HCT116 (cell line): ENCODE results near the gene CYBB. TPM values are rescaled to one million over a fixed set of nuclear protein-coding genes. Genes with fewer than 3 reads are reported as not detected.

Experiments
- ATAC-seq: fragments of 200-7000 bp; cut with Tn5 transposase; 2 replicates; pipeline ENCODE4 v1.9.1; 2020; ENCODE audit warnings: mild to moderate bottlenecking, moderate library complexity
- BruUV-seq: library from RNA; stranded (reverse); fragments of 400-500 nt; replicated peaks from 2 replicates; lab custom pipeline; 2021; lab: Mats Ljungman, UMichigan
- CTCF ChIA-PET: fragments of 300-600 bp; sonication (Branson Sonifier 250); formaldehyde crosslinking; loops from one replicate; lab custom pipeline; 2021; ENCODE audit warnings: antibody characterized with exemption; lab: Charles Lee
- POLR2A ChIA-PET: fragments of 300-600, 350-600 bp; sonication (Branson Sonifier 250); formaldehyde crosslinking; loops from one replicate; lab custom pipeline; 2021; ENCODE audit warnings: antibody characterized with exemption; lab: Charles Lee
- RAD21 ChIA-PET, 2 experiments: fragments of 300-600 bp; sonication (Branson Sonifier 250); formaldehyde crosslinking; loops; one replicate each; lab custom pipeline; 2023; ENCODE audit warnings: low total read pairs in 2 of 2; ENCODE audit not compliant: uncharacterized antibody in 2 of 2, unreplicated experiment in 2 of 2, low non-redundant PET in 1 of 2; lab: Charles Lee
- DNase-seq: peaks from one replicate; pipeline ENCODE4 v3.0.0-alpha.2; 2010; ENCODE audit warnings: low read depth, low spot score
- H2AFZ ChIP-seq: fragments of 200-600 bp; shearing (Covaris generic), sonication (generic); 2 replicates; pipeline ENCODE4 v1.6.1; 2017; ENCODE audit warnings: low read depth, mixed run types, mixed read lengths, antibody characterized with exemption, low read length; ENCODE audit not compliant: poor library complexity, severe bottlenecking
- H3K27ac ChIP-seq: 2 replicates; pipeline ENCODE4 v1.5.1; 2012; ENCODE audit warnings: low read depth, low read length
- H3K27me3 ChIP-seq: fragments of 200-600 bp; sonication (generic); 2 replicates; pipeline ENCODE4 v1.6.1; 2016; ENCODE audit warnings: mixed run types, low read length, mixed read lengths; ENCODE audit not compliant: insufficient read depth
- H3K36me3 ChIP-seq, 2 experiments: fragments of 200-500 bp in 1 of 2; fragments of 200-600 bp in 1 of 2; sonication (Bioruptor generic) in 1 of 2; sonication (generic) in 1 of 2; 2 replicates each; pipeline versions ENCODE4 v1.5.1 to v1.6.1; 2014 to 2016; ENCODE audit warnings: low read length in 2 of 2, inconsistent platforms in 1 of 2, mixed read lengths in 1 of 2, mixed run types in 1 of 2; ENCODE audit not compliant: insufficient read depth in 2 of 2, control insufficient read depth in 1 of 2
- H3K4me1 ChIP-seq, 2 experiments: fragments of 200-600 bp in 1 of 2; sonication (generic) in 1 of 2; 2 replicates each; pipeline versions ENCODE4 v1.5.1 to v1.6.1; 2012 to 2017; ENCODE audit warnings: low read length in 2 of 2, inconsistent platforms in 1 of 2, mild to moderate bottlenecking in 1 of 2, mixed read lengths in 1 of 2, mixed run types in 1 of 2, moderate library complexity in 1 of 2; ENCODE audit not compliant: insufficient read depth in 2 of 2, control insufficient read depth in 1 of 2
- H3K4me2 ChIP-seq: fragments of 200-600 bp; sonication (generic); 2 replicates; pipeline ENCODE4 v1.6.1; 2017; ENCODE audit warnings: mixed run types, low read length, mixed read lengths
- H3K4me3 ChIP-seq, 2 experiments: fragments of 200-600 bp in 1 of 2; sonication (generic) in 1 of 2; replicated peaks in 1 of 2; 2 replicates each; pipeline ENCODE4 v1.5.1; 2011 to 2016; ENCODE audit warnings: low read length in 2 of 2, control low read depth in 1 of 2, low read depth in 1 of 2, mild to moderate bottlenecking in 1 of 2, mixed read lengths in 1 of 2, mixed run types in 1 of 2
- H3K79me2 ChIP-seq: fragments of 200-600 bp; sonication (generic); 2 replicates; pipeline ENCODE4 v1.6.1; 2017; ENCODE audit warnings: mild to moderate bottlenecking, mixed run types, low read length, moderate library complexity, mixed read lengths; ENCODE audit not compliant: insufficient read depth
- H3K9ac ChIP-seq: fragments of 200-600 bp; sonication (generic); 2 replicates; pipeline ENCODE4 v1.6.1; 2016; ENCODE audit warnings: low read length, mixed read lengths
- H3K9me2 ChIP-seq: fragments of 200-600 bp; sonication (generic), shearing (Covaris generic); 2 replicates; pipeline ENCODE4 v1.6.1; 2017; ENCODE audit warnings: mixed run types, mild to moderate bottlenecking, moderate library complexity; ENCODE audit not compliant: insufficient read depth
- H3K9me3 ChIP-seq, 2 experiments: fragments of 200-500 bp in 1 of 2; fragments of 200-600 bp in 1 of 2; sonication (Bioruptor generic) in 1 of 2; sonication (generic) in 1 of 2; 2 replicates each; pipeline ENCODE4 v1.6.1; 2014 to 2017; ENCODE audit warnings: low read length in 2 of 2, mixed read lengths in 2 of 2, inconsistent platforms in 1 of 2, low read depth in 1 of 2, mild to moderate bottlenecking in 1 of 2, mixed run types in 1 of 2, moderate library complexity in 1 of 2; ENCODE audit not compliant: control insufficient read depth in 1 of 2, insufficient read depth in 1 of 2
- H4K20me1 ChIP-seq: fragments of 200-600 bp; sonication (generic), shearing (Covaris generic); 2 replicates; pipeline ENCODE4 v1.6.1; 2017; ENCODE audit warnings: mixed run types, mild to moderate bottlenecking, moderate library complexity; ENCODE audit not compliant: insufficient read depth
- CBX3 ChIP-seq: IDR thresholded peaks from 2 replicates; pipeline ENCODE4 v1.6.1; 2012; ENCODE audit warnings: low read depth
- EGR1 ChIP-seq: IDR thresholded peaks from 2 replicates; pipeline ENCODE4 v1.6.1; 2012; ENCODE audit warnings: low read depth
- POLR2A ChIP-seq: IDR thresholded peaks from 2 replicates; pipeline ENCODE4 v1.7.0; 2011; ENCODE audit warnings: borderline replicate concordance; ENCODE audit not compliant: insufficient read depth, insufficient read length; ENCODE audit errors: extremely low read depth
- POLR2AphosphoS5 ChIP-seq: IDR thresholded peaks from 2 replicates; pipeline ENCODE4 v1.6.1; 2011; ENCODE audit warnings: mild to moderate bottlenecking, low read depth, low read length, moderate library complexity
- SP1 ChIP-seq: IDR thresholded peaks from 2 replicates; pipeline ENCODE4 v1.6.1; 2012; ENCODE audit warnings: low read depth
- TCF7L2 ChIP-seq: IDR thresholded peaks from 2 replicates; pipeline ENCODE4 v1.7.0; 2011; ENCODE audit warnings: borderline replicate concordance, inconsistent platforms; ENCODE audit not compliant: insufficient read depth, insufficient read length; ENCODE audit errors: extremely low read depth
- ZFX ChIP-seq: fragments of 450-650 bp; IDR thresholded peaks from 2 replicates; pipeline ENCODE4 v1.6.1; 2017
- intact Hi-C: fragments of 100-400 bp; cut with micrococcal nuclease; formaldehyde crosslinking; loops from 2 replicates; pipeline ENCODE4 v1.10.0; 2022
- total RNA-seq: library from RNA; stranded (reverse); gene quantifications from one replicate; pipeline ENCODE4 v1.2.1, GENCODE V29; 2021; ENCODE audit not compliant: unreplicated experiment
- TF ChIP-seq, protein P1 (sequence below): IDR thresholded peaks from 2 replicates; pipeline ENCODE4 v1.6.1; 2012

The CYBB gene
- total RNA-seq, 1 experiment from 2014 or later = 0.59 TPM

DNA sequence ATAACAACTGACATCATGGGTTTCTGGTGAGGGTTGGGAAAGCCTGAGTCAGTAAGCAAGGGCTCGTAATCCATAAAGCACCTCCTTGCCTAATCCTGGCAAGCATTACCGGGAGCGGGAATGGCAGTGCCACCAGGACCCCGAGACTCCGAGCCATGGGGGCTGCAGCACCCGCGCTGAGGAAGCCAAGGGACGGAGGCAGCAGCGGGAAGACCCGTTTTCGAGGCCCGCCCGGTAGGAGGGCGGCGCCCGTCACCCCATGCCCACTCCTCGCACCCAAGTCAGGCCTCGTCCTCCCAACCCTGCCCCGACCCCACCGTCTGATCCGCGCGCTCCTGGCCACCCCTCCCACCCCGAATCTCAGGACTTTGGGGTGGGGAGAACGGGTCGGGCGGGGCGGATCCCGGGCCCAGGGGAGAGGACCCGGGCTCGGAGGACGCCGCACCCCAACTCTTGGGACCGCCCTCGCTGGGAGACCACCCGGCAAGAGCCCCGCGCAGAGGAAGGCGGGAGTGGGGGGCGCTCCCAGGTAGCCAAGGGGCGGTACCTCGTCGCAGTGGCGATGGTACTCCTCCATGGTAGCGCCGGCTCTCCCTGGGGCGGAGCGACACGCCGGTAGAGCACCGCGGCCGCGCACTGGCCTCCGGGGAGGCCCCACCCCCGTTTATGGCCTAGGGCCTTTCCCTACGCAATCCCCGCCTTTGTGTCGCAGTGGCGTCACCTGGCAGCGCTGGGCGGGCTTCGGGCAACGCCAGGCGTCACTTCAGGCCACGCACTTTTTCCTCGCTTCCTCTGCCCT lies 67.3 kb downstream of the CYBB start, which contains the start of gene DYNLT3:
TSS of gene DYNLT3 (minus strand) at position 638 of the 799 bp plus-strand sequence. CDS start at position 577, 61 bp downstream.
- Histone ChIP-seq H3K79me2 (no peaks in the 10 kb centered on the region), H3K4me3 (peak within 1 kb of the TSS; percentile 61 to 68), H3K4me2 (peak within 1 kb of the TSS; percentile 74), H3K9ac (peak within 1 kb of the TSS; percentile 66), H4K20me1 (no peaks in the 10 kb centered on the region), H3K36me3 (no peaks in the 10 kb centered on the region), H3K27ac (peak within 1 kb of the TSS; percentile 37; the same call in 1 of the 2 replicates), H2AFZ (peak within 1 kb of the TSS; percentile 6), H3K4me1 (peaks cover 0 to 4% of the 10 kb centered on the region in 2 experiments; a peak in 1 of 4 replicates), H3K27me3 (no peaks in the 10 kb centered on the region), H3K9me3 (no peaks in the 10 kb centered on the region), H3K9me2 (no peaks in the 10 kb centered on the region)
- ATAC-seq (peak; percentile 100), DNase-seq (peak; percentile 76)
- ChIA-PET RAD21 (no interaction called here), POLR2A (no interaction called here), CTCF (no interaction called here)
- no peak for TF ChIP-seq POLR2A
- TF ChIP-seq ZFX = peak; percentile 15; the same call in 1 of the 2 replicates
- TF ChIP-seq, protein P1, sequence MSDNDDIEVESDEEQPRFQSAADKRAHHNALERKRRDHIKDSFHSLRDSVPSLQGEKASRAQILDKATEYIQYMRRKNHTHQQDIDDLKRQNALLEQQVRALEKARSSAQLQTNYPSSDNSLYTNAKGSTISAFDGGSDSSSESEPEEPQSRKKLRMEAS = peak; percentile 67
- peak; percentile 39; the same call in 1 of the 2 replicates for TF ChIP-seq CBX3
- TF ChIP-seq TCF7L2 = no peak
- TF ChIP-seq SP1 = peak; percentile 46
- peak; percentile 67 for TF ChIP-seq POLR2AphosphoS5
- intact Hi-C loops = no loop called here
- BruUV-seq = no TSS peak

DNA sequence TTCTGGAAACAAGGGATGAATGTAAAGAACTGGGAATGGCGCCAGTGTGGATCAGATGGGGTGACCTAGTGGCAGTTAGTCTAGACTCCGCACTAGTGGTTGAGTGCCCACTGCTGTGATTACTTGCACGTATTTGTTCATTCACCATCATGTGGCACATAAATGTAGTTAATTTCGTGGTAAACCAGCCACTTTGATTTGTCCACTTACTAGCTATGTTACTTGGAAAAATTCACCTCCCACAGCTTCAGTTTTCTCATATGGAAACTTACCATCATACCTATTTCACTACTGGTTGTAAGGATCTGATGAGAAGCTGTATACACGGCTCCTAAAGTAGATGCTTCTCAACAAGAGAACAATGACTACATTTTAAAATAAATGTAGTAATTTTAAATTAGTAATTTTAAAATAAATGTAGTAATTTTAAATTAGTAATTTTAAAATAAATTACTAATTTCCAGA lies 67.9 kb downstream of the CYBB start:
- ATAC-seq = no peak
- H3K9me2 ChIP-seq = no peaks in the 10 kb centered on the region
- TF ChIP-seq EGR1 = no peak
- no peaks in the 10 kb centered on the region for H3K36me3 ChIP-seq
- peak overlapping the region; percentile 74 for H3K4me2 ChIP-seq
- H3K9me3 ChIP-seq = no peaks in the 10 kb centered on the region
- CTCF ChIA-PET = no interaction called here
- peak overlapping the region; percentile 66; the same call in 1 of the 2 replicates for H3K9ac ChIP-seq
- no peaks in the 10 kb centered on the region for H3K27me3 ChIP-seq
- RAD21 ChIA-PET = no interaction called here
- H3K27ac ChIP-seq = 0 out of 2 replicates have a peak overlapping the region, but pooled peaks have one; percentile 37
- peaks cover 0 to 4% of the 10 kb centered on the region in 2 experiments; a peak in 1 of 4 replicates for H3K4me1 ChIP-seq
- no peaks in the 10 kb centered on the region for H3K79me2 ChIP-seq
- H2AFZ ChIP-seq = peak overlapping the region; percentile 6
- intact Hi-C loops = no loop called here
- H4K20me1 ChIP-seq = no peaks in the 10 kb centered on the region
- peak overlapping the region; percentile 61 to 68 for H3K4me3 ChIP-seq
- DNase-seq = no peak
- TSS peak; percentile 84 for BruUV-seq
- POLR2A ChIA-PET = no interaction called here
